Ovary (tissue), 9 donors: ENCODE results near the gene FBXL15. TPM values are rescaled to one million over a fixed set of nuclear protein-coding genes. Genes with fewer than 3 reads are reported as not detected.

Source experiments
- DNase-seq, 5 donors: peaks; one replicate each; pipeline ENCODE4 v3.0.0-alpha.2; 2019 to 2020
- H3K27ac ChIP-seq, 2 donors: fragments of 200-600 bp; one replicate each; pipeline versions ENCODE4 v1.5.1 to v1.8.0; 2019 to 2022
- H3K27me3 ChIP-seq: fragments of 200-600 bp; one replicate; pipeline ENCODE4 v1.8.0; 2022
- H3K36me3 ChIP-seq: fragments of 200-600 bp; sonication (generic); one replicate; pipeline ENCODE4 v1.5.1; 2019
- H3K4me1 ChIP-seq: one replicate; pipeline ENCODE4 v1.8.1; 2013; ENCODE audit warnings: mild to moderate bottlenecking, moderate library complexity; ENCODE audit not compliant: insufficient read depth
- H3K4me3 ChIP-seq: fragments of 200-600 bp; sonication (generic); one replicate; pipeline ENCODE4 v1.5.1; 2017
- H3K9me3 ChIP-seq, 2 donors: fragments of 200-600 bp in 1 of 2; sonication (generic) in 1 of 2; one replicate each; pipeline versions ENCODE4 v1.5.1 to v1.8.1; 2013 to 2019; ENCODE audit warnings: mild to moderate bottlenecking in 1 of 2, moderate library complexity in 1 of 2
- CTCF ChIP-seq, 3 donors: fragments of 450-650 bp in 2 of 3; fragments of 200-600 bp in 1 of 3; IDR thresholded peaks; one replicate each; pipeline versions ENCODE4 v1.5.1 to v1.8.0; 2016 to 2022; ENCODE audit warnings: antibody characterized with exemption in 3 of 3, mild to moderate bottlenecking in 1 of 3
- EP300 ChIP-seq: sonication (generic); formaldehyde crosslinking; IDR thresholded peaks from one replicate; pipeline ENCODE4 v1.6.1; 2017; ENCODE audit warnings: antibody characterized with exemption
- POLR2A ChIP-seq: fragments of 450-650 bp; IDR thresholded peaks from one replicate; pipeline ENCODE4 v1.6.1; 2017; ENCODE audit warnings: antibody characterized with exemption, mild to moderate bottlenecking, moderate library complexity
- WGBS, 3 donors: extraction: QIAGEN DNeasy Blood & Tissue Kit in 1 of 3; methylation state at CpG; one replicate each; pipeline versions ENCODE4 v1.1.5 to v1.1.7; 2013 to 2017; 5-methylcytosine and 5-hydroxymethylcytosine counted together
- intact Hi-C, 4 donors: fragments of 100-400 bp; cut with DNase I; formaldehyde crosslinking; loops; one replicate each; pipeline versions ENCODE4 v1.11.0 to v1.15.1; 2022 to 2023
- polyA plus RNA-seq, 2 donors: library from polyadenylated mRNA; stranded (reverse); fragments of 200-250 nt in 1 of 2; fragments of 350-450 nt in 1 of 2; fragmentation: Illumina TruSeq in 1 of 2; extraction: RNeasy Lipid Tissue Mini Kit (QIAGEN cat#74804) in 1 of 2; gene quantifications; one replicate each; pipeline ENCODE4 v1.2.3, GENCODE V29; 2013 to 2014
- total RNA-seq, 7 donors: library from RNA; depleted of rRNA in 2 of 7; stranded (reverse); fragments of >200 nt in 2 of 7; fragmentation: NEBNext Ultra II Directional in 3 of 7; extraction: Animal tissue kit (Norgen Biotek cat#: 25700) in 3 of 7; gene quantifications; one replicate each; pipeline versions ENCODE4 v1.1.0 to v1.2.4, GENCODE V29; 2016 to 2023
- donor health status: DM: no; HTN: no; CAD: no; lungs with moderate emphysema.
- donor health status: DM: no; HTN: no; CAD: no.
- donor health status: Bipolar disorder and iron deficiency.
- donor health status: DM: yes; HTN: yes; CAD: no.
- donor health status: DM: no; HTN: no; CAD: no.
- donor health status: DM: yes; HTN: yes; CAD: no.

FBXL15 gene
- total and polyA plus RNA-seq, 9 donors: 0.25 to 31.1 (median 19.2) TPM

GRCh38 chr10:102401735-102402511, 18.7 kb upstream of the FBXL15 start:
- no peaks in the 10 kb centered on the region for H3K9me3 ChIP-seq
- H3K27me3 ChIP-seq: no peaks in the 10 kb centered on the region
- TF ChIP-seq POLR2A: no peak
- TF ChIP-seq CTCF (IDR thresholded peaks at IDR 0.05): no peak
- TF ChIP-seq EP300: no peak
- no peaks in the 10 kb centered on the region for H3K36me3 ChIP-seq
- intact Hi-C loops: loop anchor here in 1 of 4 donors (5.0 kb wide), 1 partner anchor 170 kb away; no protein-coding TSS in a partner anchor
- H3K4me1 ChIP-seq: peaks cover 5% of the 10 kb centered on the region
- DNase-seq: no peak
- no peak overlapping the region for H3K27ac ChIP-seq
- 75 to 79% (median 77%) methylated on average over 18 of the region's 18 CpGs for WGBS, 3 donors
- no peak overlapping the region for H3K4me3 ChIP-seq

- intact Hi-C loops: loop anchor here in 1 of 4 donors (5.0 kb wide), 1 partner anchor 170 kb away; no protein-coding TSS in a partner anchor
- Histone ChIP-seq H3K27me3 (no peaks in the 10 kb centered on the region), H3K27ac (no peak overlapping the region), H3K9me3 (no peaks in the 10 kb centered on the region), H3K4me1 (peaks cover 5% of the 10 kb centered on the region), H3K4me3 (no peak overlapping the region), H3K36me3 (no peaks in the 10 kb centered on the region)
- WGBS, 3 donors: 74 to 82% (median 75%) methylated on average over 5 of the region's 5 CpGs
- DNase-seq: no peak
- TF ChIP-seq CTCF (IDR thresholded peaks at IDR 0.05): no peak
- no peak for TF ChIP-seq EP300
- no peak for TF ChIP-seq POLR2A
Measured at GRCh38 chr10:102402512-102402896, 18.1 kb upstream of the FBXL15 start.

GRCh38 chr10:102403115-102403514, 17.5 kb upstream of the FBXL15 start:
- no peak for DNase-seq
- 79 to 83% (median 83%) methylated on average over 12 to 13 of the region's 13 CpGs for WGBS, 3 donors
- no peak overlapping the region for H3K27ac ChIP-seq
- TF ChIP-seq CTCF (IDR thresholded peaks at IDR 0.05) (no peak), POLR2A (no peak), EP300 (no peak)
- peaks cover 5% of the 10 kb centered on the region for H3K4me1 ChIP-seq
- H3K4me3 ChIP-seq: no peak overlapping the region
- intact Hi-C loops: loop anchor here in 1 of 4 donors (5.0 kb wide), 1 partner anchor 171 kb away; no protein-coding TSS in a partner anchor
- no peaks in the 10 kb centered on the region for H3K9me3 ChIP-seq
- no peaks in the 10 kb centered on the region for H3K27me3 ChIP-seq
- no peaks in the 10 kb centered on the region for H3K36me3 ChIP-seq

GRCh38 chr10:102404361-102405107, 16.1 kb upstream of the FBXL15 start:
- H3K4me3 ChIP-seq: no peak overlapping the region
- H3K4me1 ChIP-seq: peaks cover 5% of the 10 kb centered on the region
- no peaks in the 10 kb centered on the region for H3K36me3 ChIP-seq
- no peak for TF ChIP-seq EP300
- no peak for TF ChIP-seq CTCF (IDR thresholded peaks at IDR 0.05)
- TF ChIP-seq POLR2A: no peak
- peak in 1 of 5 donors; percentile 36 for DNase-seq
- H3K27ac ChIP-seq: no peak overlapping the region
- 89 to 93% (median 91%) methylated on average over 17 of the region's 17 CpGs for WGBS, 3 donors
- no peaks in the 10 kb centered on the region for H3K9me3 ChIP-seq
- no peaks in the 10 kb centered on the region for H3K27me3 ChIP-seq
- intact Hi-C loops: loop anchor here in 1 of 4 donors (5.0 kb wide), 1 partner anchor 172 kb away; no protein-coding TSS in a partner anchor
